Tibial nerve (tissue), 4 donors: Measurements from ENCODE around the gene SLC43A3. TPM values are rescaled to one million over a fixed set of nuclear protein-coding genes. Genes with fewer than 3 reads are reported as not detected.

Experiments
- DNase-seq, 2 donors: peaks; one replicate each; pipeline ENCODE4 v3.0.0-alpha.2; 2019; ENCODE audit warnings: low spot score in 2 of 2
- H3K27ac ChIP-seq, 4 donors: fragments of 200-600 bp; sonication (generic) in 3 of 4; one replicate each; pipeline ENCODE4 v1.5.1; 2017 to 2019; ENCODE audit warnings: mild to moderate bottlenecking in 1 of 4
- H3K27me3 ChIP-seq, 2 donors: fragments of 200-600 bp; sonication (generic) in 1 of 2; one replicate each; pipeline versions ENCODE4 v1.5.1 to v1.6.0; 2017 to 2019
- H3K36me3 ChIP-seq, 3 donors: fragments of 200-600 bp; sonication (generic); one replicate each; pipeline ENCODE4 v1.5.1; 2018 to 2019
- H3K4me1 ChIP-seq, 4 donors: fragments of 200-600 bp; sonication (generic) in 3 of 4; one replicate each; pipeline ENCODE4 v1.5.1; 2017 to 2019
- H3K4me3 ChIP-seq, 4 donors: fragments of 200-600 bp; sonication (generic) in 3 of 4; one replicate each; pipeline ENCODE4 v1.5.1; 2017 to 2019; ENCODE audit warnings: mild to moderate bottlenecking in 1 of 4, moderate library complexity in 1 of 4
- H3K9me3 ChIP-seq, 4 donors: fragments of 200-600 bp; sonication (generic) in 3 of 4; one replicate each; pipeline ENCODE4 v1.5.1; 2017 to 2019
- CTCF ChIP-seq, 5 experiments: fragments of 200-600 bp in 3 of 5; fragments of 450-650 bp in 2 of 5; sonication (generic) in 3 of 5; IDR thresholded peaks; one replicate each; pipeline ENCODE4 v1.5.1; 2016 to 2019; ENCODE audit warnings: antibody characterized with exemption in 5 of 5, mild to moderate bottlenecking in 3 of 5, moderate library complexity in 2 of 5
- EP300 ChIP-seq, 2 donors: sonication (generic); formaldehyde crosslinking; IDR thresholded peaks; one replicate each; pipeline ENCODE4 v1.6.1; 2017; ENCODE audit warnings: antibody characterized with exemption in 2 of 2, mild to moderate bottlenecking in 1 of 2
- POLR2A ChIP-seq, 2 donors: fragments of 450-650 bp; IDR thresholded peaks; one replicate each; pipeline ENCODE4 v1.6.1; 2017; ENCODE audit warnings: antibody characterized with exemption in 2 of 2, mild to moderate bottlenecking in 2 of 2, moderate library complexity in 2 of 2
- WGBS, 2 donors: methylation state at CpG; one replicate each; pipeline ENCODE4 v1.1.5; 2018; 5-methylcytosine and 5-hydroxymethylcytosine counted together
- total RNA-seq, 4 donors: library from RNA; depleted of rRNA; stranded (reverse); fragments of >200 nt; gene quantifications; one replicate each; pipeline ENCODE4 v1.1.0, GENCODE V29; 2016

Gene SLC43A3
- total RNA-seq, 4 donors from 2014 or later, result 42.2 to 110 (median 94.7) TPM

DNA sequence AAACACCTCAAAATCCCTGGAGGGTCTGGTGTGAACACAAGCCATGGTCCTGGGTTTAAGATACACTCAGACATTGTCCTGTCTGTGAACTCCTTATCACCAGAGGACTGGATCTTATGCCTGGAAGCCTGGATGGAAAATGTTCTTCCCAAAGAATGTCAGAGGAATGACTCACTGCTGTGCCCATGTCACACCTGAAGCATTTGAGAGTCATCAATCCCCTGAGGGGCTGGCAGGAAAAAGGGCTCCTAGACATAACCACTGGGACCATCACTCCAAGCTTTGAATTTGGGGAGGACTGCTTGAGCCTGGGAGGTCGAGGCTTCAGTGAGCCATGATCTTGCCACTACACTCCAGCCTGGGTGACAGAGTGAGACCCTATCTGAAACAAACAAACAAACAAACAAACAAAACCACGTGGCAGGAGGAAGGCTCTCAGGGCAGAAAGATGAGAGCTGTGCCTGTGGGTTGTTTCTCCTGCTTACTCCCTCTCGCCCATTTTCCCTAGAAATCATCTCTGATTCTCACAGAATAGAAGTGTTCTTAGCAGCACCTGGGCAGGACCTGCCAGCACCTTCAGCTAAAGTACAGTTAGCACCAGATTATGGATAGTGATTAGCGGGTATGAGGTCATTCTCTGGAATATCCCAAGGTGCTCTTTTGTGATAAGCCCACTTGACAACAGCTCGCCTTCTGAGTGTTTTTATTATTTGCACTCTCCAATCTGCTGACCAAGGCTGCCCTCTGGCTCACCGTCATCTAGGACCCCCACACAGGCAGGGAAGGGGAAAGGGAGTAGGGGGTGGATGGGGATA lies 24.5 kb downstream of the SLC43A3 start:
- WGBS, 2 donors, result 60 to 70% methylated on average over 6 of the region's 6 CpGs
- Histone ChIP-seq H3K36me3 (peaks cover 0 to 32% (median 0%) of the 10 kb centered on the region in 3 donors), H3K4me3 (no peak overlapping the region), H3K27ac (no peak overlapping the region), H3K4me1 (peaks cover 0 to 11% (median 0%) of the 10 kb centered on the region in 4 donors), H3K9me3 (no peaks in the 10 kb centered on the region), H3K27me3 (no peaks in the 10 kb centered on the region)
- no peak for TF ChIP-seq CTCF (IDR thresholded peaks at IDR 0.05)
- TF ChIP-seq EP300 (IDR thresholded peaks at IDR 0.05), result no peak
- no peak for TF ChIP-seq POLR2A (IDR thresholded peaks at IDR 0.05)
- no peak for DNase-seq

DNA sequence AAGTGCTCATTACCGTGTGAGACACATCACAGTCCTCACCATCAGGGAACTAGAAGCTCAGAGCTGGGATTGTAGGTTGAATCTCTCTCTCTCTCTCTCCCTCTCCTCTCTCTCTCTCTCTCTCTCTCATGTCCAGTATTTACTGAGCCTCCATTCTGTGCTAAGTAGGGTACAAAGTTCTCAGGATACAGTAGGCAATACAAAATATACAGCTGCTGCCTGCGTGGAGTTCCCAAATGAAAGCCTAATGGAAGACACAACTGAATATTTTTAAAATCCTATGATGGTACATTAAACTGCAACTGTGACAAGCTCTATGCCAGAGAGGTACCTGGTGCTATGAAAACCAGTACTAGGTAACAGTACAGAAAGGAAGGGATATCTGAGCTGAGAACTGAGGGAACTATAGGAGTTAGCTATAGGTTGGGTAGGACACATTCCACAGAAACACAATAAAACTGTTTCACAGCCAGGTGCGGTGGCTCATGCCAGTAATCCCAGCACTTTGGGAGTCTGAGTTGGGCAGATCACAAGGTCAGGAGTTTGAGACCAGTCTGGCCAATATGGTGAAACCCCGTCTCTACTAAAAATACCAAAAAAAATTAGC lies 26.8 kb downstream of the SLC43A3 start:
- H3K4me1 ChIP-seq, result no peaks in the 10 kb centered on the region
- H3K36me3 ChIP-seq, result peaks cover 0 to 10% (median 0%) of the 10 kb centered on the region in 3 donors
- TF ChIP-seq EP300 (IDR thresholded peaks at IDR 0.05) (no peak), POLR2A (IDR thresholded peaks at IDR 0.05) (no peak), CTCF (IDR thresholded peaks at IDR 0.05) (no peak)
- H3K27ac ChIP-seq, result no peak overlapping the region
- H3K27me3 ChIP-seq, result no peaks in the 10 kb centered on the region
- 80 to 88% methylated on average over 4 of the region's 4 CpGs for WGBS, 2 donors
- H3K9me3 ChIP-seq, result no peaks in the 10 kb centered on the region
- no peak overlapping the region for H3K4me3 ChIP-seq
- no peak for DNase-seq

GRCh38 chr11:57399221-57399620 lies 27.7 kb downstream of the SLC43A3 start:
- no peak overlapping the region for H3K27ac ChIP-seq
- no peak for DNase-seq
- H3K27me3 ChIP-seq, result no peaks in the 10 kb centered on the region
- H3K4me1 ChIP-seq, result no peaks in the 10 kb centered on the region
- H3K4me3 ChIP-seq, result no peak overlapping the region
- peaks cover 0 to 7% (median 0%) of the 10 kb centered on the region in 3 donors for H3K36me3 ChIP-seq
- 69 to 78% methylated on average over 5 of the region's 5 CpGs for WGBS, 2 donors
- H3K9me3 ChIP-seq, result no peaks in the 10 kb centered on the region
- TF ChIP-seq CTCF (IDR thresholded peaks at IDR 0.05) (no peak), EP300 (IDR thresholded peaks at IDR 0.05) (no peak), POLR2A (IDR thresholded peaks at IDR 0.05) (no peak)

DNA sequence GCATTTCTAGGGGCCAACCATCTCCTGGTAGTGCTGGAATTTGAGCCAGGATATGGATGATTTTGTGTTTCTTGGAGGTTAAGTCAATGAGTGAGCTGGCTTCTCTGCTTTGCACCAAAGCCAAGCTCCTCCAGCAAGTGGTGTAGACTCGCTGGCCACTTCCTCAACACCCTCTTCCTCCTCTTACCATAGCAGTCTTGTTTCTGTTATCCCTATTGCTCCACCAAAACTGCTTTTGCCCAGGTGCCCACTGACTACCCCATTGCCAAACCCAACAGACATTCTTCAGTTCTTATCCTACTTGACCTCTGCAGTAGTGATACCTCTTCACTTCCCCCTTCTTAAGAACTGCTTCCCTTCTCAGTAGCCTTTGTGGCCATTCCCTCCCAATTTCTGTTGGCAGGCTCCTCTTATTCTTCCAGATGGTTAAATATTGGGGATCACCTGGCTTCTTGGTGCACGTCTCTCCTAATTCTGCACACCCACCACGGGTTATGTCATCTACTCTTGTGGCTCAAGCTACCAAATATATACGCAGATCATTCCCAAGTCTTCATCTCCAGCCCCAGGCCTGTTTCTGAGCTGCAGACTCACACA lies 29.4 kb downstream of the SLC43A3 start:
- no peaks in the 10 kb centered on the region for H3K27me3 ChIP-seq
- no peak for DNase-seq
- H3K9me3 ChIP-seq, result no peaks in the 10 kb centered on the region
- TF ChIP-seq CTCF (IDR thresholded peaks at IDR 0.05) (no peak), EP300 (IDR thresholded peaks at IDR 0.05) (no peak), POLR2A (IDR thresholded peaks at IDR 0.05) (no peak)
- no peaks in the 10 kb centered on the region for H3K36me3 ChIP-seq
- no peak overlapping the region for H3K27ac ChIP-seq
- H3K4me1 ChIP-seq, result no peaks in the 10 kb centered on the region
- WGBS, 2 donors, result 72 to 80% methylated on average over 4 of the region's 4 CpGs
- no peak overlapping the region for H3K4me3 ChIP-seq

DNA sequence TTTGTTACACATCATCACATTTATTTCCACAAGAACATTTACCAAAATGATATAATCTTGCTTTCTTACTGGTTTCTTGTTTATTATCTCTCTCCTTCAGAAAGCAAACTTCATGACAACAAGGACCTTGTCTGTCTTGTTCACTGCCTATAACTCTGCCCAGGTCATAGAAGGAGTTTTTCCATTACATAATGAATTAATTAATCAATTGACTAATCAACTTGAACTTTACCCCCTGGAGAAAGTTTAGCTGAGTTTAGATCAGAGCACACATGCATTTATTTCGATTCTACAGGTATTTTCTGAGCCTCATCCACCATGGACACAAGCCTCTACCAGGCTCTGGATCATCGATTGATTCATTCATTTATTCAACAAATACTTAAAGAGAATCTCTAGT lies 30.2 kb downstream of the SLC43A3 start:
- Histone ChIP-seq H3K27me3 (no peaks in the 10 kb centered on the region), H3K36me3 (no peaks in the 10 kb centered on the region), H3K27ac (no peak overlapping the region), H3K9me3 (no peaks in the 10 kb centered on the region), H3K4me3 (no peak overlapping the region), H3K4me1 (no peaks in the 10 kb centered on the region)
- TF ChIP-seq POLR2A (IDR thresholded peaks at IDR 0.05) (no peak), EP300 (IDR thresholded peaks at IDR 0.05) (no peak), CTCF (IDR thresholded peaks at IDR 0.05) (no peak)
- 75 to 84% methylated on average over 2 of the region's 2 CpGs for WGBS, 2 donors
- no peak for DNase-seq
